ENCODE results near the gene NPFFR1.

NPFFR1 gene

GRCh38 chr10:70293169-70293843 is 9.5 kb upstream of the NPFFR1 start:
- no peak for TF ChIP-seq MYC (IDR thresholded peaks at IDR 0.05; ENCODE audit: low read depth, low read length)
- TF ChIP-seq POLR2A (IDR thresholded peaks at IDR 0.05; ENCODE audit: extremely low read depth, insufficient read length): no peak
- TF ChIP-seq MAX (IDR thresholded peaks at IDR 0.05; ENCODE audit: low read depth, low read length): no peak
- TF ChIP-seq CTCF (IDR thresholded peaks at IDR 0.05; ENCODE audit: low read depth, low read length): no peak
- H3K4me3 ChIP-seq (ENCODE audit: low read depth, low read length): no peak overlapping the region
- DNase-seq (ENCODE audit: low read depth): no peak

- no peak overlapping the region for H3K4me3 ChIP-seq (ENCODE audit: low read depth, low read length)
- TF ChIP-seq MYC (IDR thresholded peaks at IDR 0.05; ENCODE audit: low read depth, low read length) (no peak), CTCF (IDR thresholded peaks at IDR 0.05; ENCODE audit: low read depth, low read length) (no peak), POLR2A (IDR thresholded peaks at IDR 0.05; ENCODE audit: extremely low read depth, insufficient read length) (no peak), MAX (IDR thresholded peaks at IDR 0.05; ENCODE audit: low read depth, low read length) (no peak)
- no peak for DNase-seq (ENCODE audit: low read depth)
Observed at GRCh38 chr10:70292004-70292403, 8.2 kb upstream of the NPFFR1 start.

GRCh38 chr10:70289739-70290138 is 5.9 kb upstream of the NPFFR1 start:
- TF ChIP-seq MYC (IDR thresholded peaks at IDR 0.05; ENCODE audit: low read depth, low read length) (no peak), POLR2A (IDR thresholded peaks at IDR 0.05; ENCODE audit: extremely low read depth, insufficient read length) (no peak), MAX (IDR thresholded peaks at IDR 0.05; ENCODE audit: low read depth, low read length) (no peak), CTCF (IDR thresholded peaks at IDR 0.05; ENCODE audit: low read depth, low read length) (no peak)
- H3K4me3 ChIP-seq (ENCODE audit: low read depth, low read length): no peak overlapping the region
- DNase-seq (ENCODE audit: low read depth): no peak

- DNase-seq (ENCODE audit: low read depth): no peak
- TF ChIP-seq MYC (IDR thresholded peaks at IDR 0.05; ENCODE audit: low read depth, low read length): no peak
- no peak for TF ChIP-seq POLR2A (IDR thresholded peaks at IDR 0.05; ENCODE audit: extremely low read depth, insufficient read length)
- TF ChIP-seq CTCF (IDR thresholded peaks at IDR 0.05; ENCODE audit: low read depth, low read length): no peak
- no peak for TF ChIP-seq MAX (IDR thresholded peaks at IDR 0.05; ENCODE audit: low read depth, low read length)
- no peak overlapping the region for H3K4me3 ChIP-seq (ENCODE audit: low read depth, low read length)
Observed at GRCh38 chr10:70286616-70287015, 2.8 kb upstream of the NPFFR1 start.

- H3K4me3 ChIP-seq (ENCODE audit: low read depth, low read length): no peak overlapping the region
- TF ChIP-seq MYC (IDR thresholded peaks at IDR 0.05; ENCODE audit: low read depth, low read length) (no peak), POLR2A (IDR thresholded peaks at IDR 0.05; ENCODE audit: extremely low read depth, insufficient read length) (no peak), MAX (IDR thresholded peaks at IDR 0.05; ENCODE audit: low read depth, low read length) (no peak), CTCF (IDR thresholded peaks at IDR 0.05; ENCODE audit: low read depth, low read length) (no peak)
- DNase-seq (ENCODE audit: low read depth): no peak
Observed at GRCh38 chr10:70285476-70285831, 1.6 kb upstream of the NPFFR1 start.

All from NB4 (cell line).